Smooth muscle cell (in vitro differentiated cells): ENCODE measurements around the gene AMER3. TPM values are rescaled to one million over a fixed set of nuclear protein-coding genes. Genes with fewer than 3 reads are reported as not detected.
"Not testable (repeated sequence)": the region's sequence is repeated elsewhere in the genome, so short reads cannot be mapped to it uniquely, and the experiment has no call there.

Experiments
- DNase-seq: peaks from one replicate; lab custom pipeline; 2025; ENCODE audit not compliant: unreplicated experiment; lab: John Stamatoyannopoulos, UW
- H2AFZ ChIP-seq: fragments of 200-600 bp; sonication (generic); 2 replicates; pipeline ENCODE4 v1.6.0; 2016; ENCODE audit warnings: antibody characterized with exemption, low read depth, mild to moderate bottlenecking
- H3F3A ChIP-seq: fragments of 200-600 bp; sonication (generic); 2 replicates; pipeline ENCODE4 v1.6.0; 2017; ENCODE audit warnings: antibody characterized with exemption, low read depth
- H3K27ac ChIP-seq: fragments of 200-600 bp; sonication (generic); 2 replicates; pipeline ENCODE4 v1.5.1; 2016; ENCODE audit warnings: low read depth, mild to moderate bottlenecking
- H3K27me3 ChIP-seq: fragments of 200-600 bp; sonication (generic); 2 replicates; pipeline ENCODE4 v1.6.1; 2016; ENCODE audit warnings: low read depth, mild to moderate bottlenecking
- H3K36me3 ChIP-seq: fragments of 200-600 bp; sonication (generic); 2 replicates; pipeline ENCODE4 v1.5.1; 2016; ENCODE audit warnings: low read depth
- H3K4me1 ChIP-seq: fragments of 200-600 bp; sonication (generic); 2 replicates; pipeline ENCODE4 v1.5.1; 2016; ENCODE audit warnings: low read depth
- H3K4me2 ChIP-seq: fragments of 200-600 bp; sonication (generic); 2 replicates; pipeline ENCODE4 v1.6.0; 2016; ENCODE audit warnings: mild to moderate bottlenecking
- H3K4me3 ChIP-seq: fragments of 200-600 bp; sonication (generic); 2 replicates; pipeline ENCODE4 v1.5.1; 2016; ENCODE audit warnings: mild to moderate bottlenecking
- H3K79me2 ChIP-seq: fragments of 200-600 bp; sonication (generic); 2 replicates; pipeline ENCODE4 v1.6.0; 2016; ENCODE audit warnings: low read depth, mild to moderate bottlenecking
- H3K9ac ChIP-seq: fragments of 200-600 bp; sonication (generic); 2 replicates; pipeline ENCODE4 v1.6.0; 2016; ENCODE audit warnings: low read depth
- H3K9me3 ChIP-seq: fragments of 200-600 bp; sonication (generic); replicated peaks from 2 replicates; pipeline ENCODE4 v1.5.1; 2016; ENCODE audit warnings: low read depth
- H4K20me1 ChIP-seq: fragments of 200-600 bp; sonication (generic); 2 replicates; pipeline ENCODE4 v1.6.0; 2016; ENCODE audit warnings: low read depth
- WGBS: methylation state at CpG from one replicate; pipeline ENCODE4 v1.1.7; 2016; ENCODE audit warnings: low lambda C conversion rate; 5-methylcytosine and 5-hydroxymethylcytosine counted together
- polyA plus RNA-seq: library from polyadenylated mRNA; unstranded; fragments of >200 nt; fragmentation: Nextera tagmentation; extraction: Ambion mirVana; gene quantifications from 2 replicates; pipeline ENCODE4 v1.2.1, GENCODE V29; 2016
- total RNA-seq: library from RNA; depleted of rRNA; stranded (reverse); fragments of >200 nt; gene quantifications from 2 replicates; pipeline ENCODE4 v1.2.3, GENCODE V29; 2014
- TF ChIP-seq, protein P1 (sequence below): fragments of 200-600 bp; sonication (generic); IDR thresholded peaks from 2 replicates; pipeline ENCODE4 v1.5.1; 2017; ENCODE audit warnings: borderline replicate concordance, mild to moderate bottlenecking, antibody characterized with exemption; ENCODE audit not compliant: insufficient read depth, poor library complexity, severe bottlenecking

AMER3 gene
- total and polyA plus RNA-seq, 2 experiments from 2014 or later: not detected

DNA sequence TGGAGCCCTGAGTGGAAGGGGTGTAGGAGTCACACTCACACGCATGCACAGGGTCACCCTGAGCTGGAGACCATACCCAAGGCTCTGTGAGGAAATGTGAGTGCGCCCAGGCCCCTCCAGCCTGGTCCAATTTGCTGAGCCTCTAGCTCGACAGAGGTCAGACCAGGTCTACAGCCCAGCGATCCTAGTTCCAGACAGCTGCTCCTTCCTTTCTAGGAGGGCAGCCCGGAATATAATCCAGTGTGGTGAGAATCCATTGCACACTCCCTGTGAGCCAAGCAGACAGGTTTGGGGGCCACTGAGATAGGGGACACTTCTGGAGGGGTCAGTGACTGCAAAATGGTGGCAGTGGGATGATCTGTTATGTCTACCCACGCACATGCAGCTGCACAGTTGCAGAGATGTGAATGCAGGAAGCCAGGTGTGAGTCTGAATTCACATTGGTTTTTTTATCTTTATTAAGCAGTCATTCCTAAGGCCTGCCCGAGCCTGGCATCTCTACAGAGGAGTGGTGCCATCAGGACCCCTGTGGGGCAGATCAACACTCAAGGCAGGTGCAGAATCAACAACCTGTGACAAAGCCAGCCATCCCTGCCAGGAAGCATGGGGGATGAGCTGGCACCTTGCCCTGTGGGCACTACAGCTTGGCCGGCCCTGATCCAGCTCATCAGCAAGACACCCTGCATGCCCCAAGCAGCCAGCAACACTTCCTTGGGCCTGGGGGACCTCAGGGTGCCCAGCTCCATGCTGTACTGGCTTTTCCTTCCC lies 26.6 kb upstream of the AMER3 start, which contains the start of gene GPR148:
Gene GPR148, plus strand, starts transcription at position 522 of the 768 bp plus-strand sequence. Its CDS starts 82 bp downstream, at position 604.
- no peaks in the 10 kb centered on the region for H3K9me3 ChIP-seq
- TF ChIP-seq, protein P1, sequence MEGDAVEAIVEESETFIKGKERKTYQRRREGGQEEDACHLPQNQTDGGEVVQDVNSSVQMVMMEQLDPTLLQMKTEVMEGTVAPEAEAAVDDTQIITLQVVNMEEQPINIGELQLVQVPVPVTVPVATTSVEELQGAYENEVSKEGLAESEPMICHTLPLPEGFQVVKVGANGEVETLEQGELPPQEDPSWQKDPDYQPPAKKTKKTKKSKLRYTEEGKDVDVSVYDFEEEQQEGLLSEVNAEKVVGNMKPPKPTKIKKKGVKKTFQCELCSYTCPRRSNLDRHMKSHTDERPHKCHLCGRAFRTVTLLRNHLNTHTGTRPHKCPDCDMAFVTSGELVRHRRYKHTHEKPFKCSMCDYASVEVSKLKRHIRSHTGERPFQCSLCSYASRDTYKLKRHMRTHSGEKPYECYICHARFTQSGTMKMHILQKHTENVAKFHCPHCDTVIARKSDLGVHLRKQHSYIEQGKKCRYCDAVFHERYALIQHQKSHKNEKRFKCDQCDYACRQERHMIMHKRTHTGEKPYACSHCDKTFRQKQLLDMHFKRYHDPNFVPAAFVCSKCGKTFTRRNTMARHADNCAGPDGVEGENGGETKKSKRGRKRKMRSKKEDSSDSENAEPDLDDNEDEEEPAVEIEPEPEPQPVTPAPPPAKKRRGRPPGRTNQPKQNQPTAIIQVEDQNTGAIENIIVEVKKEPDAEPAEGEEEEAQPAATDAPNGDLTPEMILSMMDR: no peak
- H3K4me2 ChIP-seq: peak within 1 kb of the TSS; percentile 92
- H3K4me3 ChIP-seq: peak within 1 kb of the TSS; percentile 65
- peak within 1 kb of the TSS; percentile 35 for H2AFZ ChIP-seq
- no peak within 1 kb of the TSS for H3K9ac ChIP-seq
- no peaks in the 10 kb centered on the region for H4K20me1 ChIP-seq
- H3K4me1 ChIP-seq: peaks cover 9% of the 10 kb centered on the region
- H3K27me3 ChIP-seq: no peaks in the 10 kb centered on the region
- no peak for DNase-seq
- no peaks in the 10 kb centered on the region for H3K79me2 ChIP-seq
- no peaks in the 10 kb centered on the region for H3F3A ChIP-seq
- 85% methylated on average over 8 of the region's 8 CpGs for WGBS
- no peak within 1 kb of the TSS for H3K27ac ChIP-seq
- H3K36me3 ChIP-seq: no peaks in the 10 kb centered on the region

DNA sequence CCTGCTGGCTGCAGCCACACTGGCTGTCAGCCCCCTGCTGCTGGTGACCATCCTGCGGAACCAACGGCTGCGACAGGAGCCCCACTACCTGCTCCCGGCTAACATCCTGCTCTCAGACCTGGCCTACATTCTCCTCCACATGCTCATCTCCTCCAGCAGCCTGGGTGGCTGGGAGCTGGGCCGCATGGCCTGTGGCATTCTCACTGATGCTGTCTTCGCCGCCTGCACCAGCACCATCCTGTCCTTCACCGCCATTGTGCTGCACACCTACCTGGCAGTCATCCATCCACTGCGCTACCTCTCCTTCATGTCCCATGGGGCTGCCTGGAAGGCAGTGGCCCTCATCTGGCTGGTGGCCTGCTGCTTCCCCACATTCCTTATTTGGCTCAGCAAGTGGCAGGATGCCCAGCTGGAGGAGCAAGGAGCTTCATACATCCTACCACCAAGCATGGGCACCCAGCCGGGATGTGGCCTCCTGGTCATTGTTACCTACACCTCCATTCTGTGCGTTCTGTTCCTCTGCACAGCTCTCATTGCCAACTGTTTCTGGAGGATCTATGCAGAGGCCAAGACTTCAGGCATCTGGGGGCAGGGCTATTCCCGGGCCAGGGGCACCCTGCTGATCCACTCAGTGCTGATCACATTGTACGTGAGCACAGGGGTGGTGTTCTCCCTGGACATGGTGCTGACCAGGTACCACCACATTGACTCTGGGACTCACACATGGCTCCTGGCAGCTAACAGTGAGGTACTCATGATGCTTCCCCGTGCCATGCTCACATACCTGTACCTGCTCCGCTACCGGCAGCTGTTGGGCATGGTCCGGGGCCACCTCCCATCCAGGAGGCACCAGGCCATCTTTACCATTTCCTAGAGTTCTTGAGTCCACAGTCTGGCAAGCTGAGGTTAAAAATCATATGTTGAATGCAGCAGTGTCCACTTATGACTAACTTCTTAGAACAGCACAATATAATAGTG lies 25.7 kb upstream of the AMER3 start:
- no peak for DNase-seq
- Histone ChIP-seq H3K9ac (no peak overlapping the region), H3K4me2 (no peak overlapping the region), H3K27ac (no peak overlapping the region), H3K27me3 (no peaks in the 10 kb centered on the region), H3F3A (no peaks in the 10 kb centered on the region), H3K4me3 (no peak overlapping the region), H3K79me2 (no peaks in the 10 kb centered on the region), H3K36me3 (no peaks in the 10 kb centered on the region), H2AFZ (no peak overlapping the region), H4K20me1 (no peaks in the 10 kb centered on the region), H3K4me1 (peaks cover 9% of the 10 kb centered on the region), H3K9me3 (no peaks in the 10 kb centered on the region)
- TF ChIP-seq, protein P1: no peak
- 95% methylated on average over 17 of the region's 17 CpGs for WGBS

DNA sequence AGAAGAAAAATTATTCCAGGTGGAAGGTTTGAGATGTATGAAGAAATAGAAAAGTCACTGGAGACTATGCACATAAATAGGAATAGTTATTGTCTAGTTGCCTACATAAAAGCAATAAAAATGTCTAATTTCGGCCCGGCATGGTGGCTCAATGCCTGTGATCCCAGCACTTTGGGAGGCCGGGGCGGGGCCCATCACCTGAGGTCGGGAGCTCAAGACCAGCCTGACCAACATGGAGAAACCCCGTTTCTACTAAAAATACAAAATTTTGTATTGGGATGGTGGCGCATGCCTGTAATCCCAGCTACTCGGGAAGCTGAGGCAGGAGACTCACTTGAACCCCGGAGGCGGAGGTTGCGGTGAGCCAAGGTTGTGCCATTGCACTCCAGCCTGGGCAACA lies 23.1 kb upstream of the AMER3 start:
- H3K4me2 ChIP-seq, H4K20me1 ChIP-seq, H3K27me3 ChIP-seq, H2AFZ ChIP-seq, H3K4me3 ChIP-seq, H3K4me1 ChIP-seq, H3K27ac ChIP-seq, H3K9ac ChIP-seq, H3K79me2 ChIP-seq, H3K36me3 ChIP-seq, H3K9me3 ChIP-seq, H3F3A ChIP-seq, DNase-seq: not testable (repeated sequence)
- 94% methylated on average over 11 of the region's 11 CpGs for WGBS

DNA sequence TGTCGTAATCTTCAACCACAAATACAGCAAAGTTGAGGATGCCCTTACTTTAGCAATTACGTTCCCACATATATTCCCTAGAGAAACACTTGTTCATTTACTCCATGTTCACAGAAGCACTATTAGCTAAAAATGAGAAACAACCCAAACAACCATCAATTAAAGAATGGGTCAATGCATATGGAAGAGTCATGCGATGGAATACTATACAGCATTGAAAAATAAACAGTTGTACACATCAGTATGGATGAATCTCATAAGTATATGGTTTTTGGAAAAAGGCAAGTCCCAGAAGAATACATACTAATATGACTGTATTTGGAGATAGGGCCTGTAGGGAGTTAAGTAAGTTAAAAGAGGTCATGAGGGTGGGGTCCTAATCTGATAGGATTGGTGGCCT lies 20.1 kb upstream of the AMER3 start:
- Histone ChIP-seq H2AFZ (no peak overlapping the region), H3K27ac (no peak overlapping the region), H3K27me3 (no peaks in the 10 kb centered on the region), H3K79me2 (no peaks in the 10 kb centered on the region), H3F3A (no peaks in the 10 kb centered on the region), H3K4me1 (no peaks in the 10 kb centered on the region), H3K9me3 (no peaks in the 10 kb centered on the region), H3K4me2 (no peak overlapping the region), H4K20me1 (no peaks in the 10 kb centered on the region), H3K9ac (no peak overlapping the region), H3K36me3 (no peaks in the 10 kb centered on the region), H3K4me3 (no peak overlapping the region)
- WGBS: 96% methylated on average over 3 of the region's 3 CpGs
- DNase-seq: no peak
- TF ChIP-seq, protein P1: no peak
